Tibial artery (tissue), 4 donors: ENCODE results near the gene ITGA7.

ENCODE experiments used
- DNase-seq, 2 donors: peaks; one replicate each; pipeline ENCODE4 v3.0.0-alpha.2; 2019
- H3K27ac ChIP-seq, 2 donors: fragments of 200-600 bp; sonication (generic) in 1 of 2; 1 replicate in 1 of 2; 2 replicates in 1 of 2; pipeline ENCODE4 v1.5.1; 2018 to 2019; ENCODE audit warnings: mild to moderate bottlenecking in 1 of 2
- H3K27me3 ChIP-seq, 2 donors: fragments of 200-600 bp; sonication (generic) in 1 of 2; one replicate each; pipeline versions ENCODE4 v1.5.1 to v1.6.0; 2016 to 2019
- H3K36me3 ChIP-seq, 3 donors: fragments of 200-600 bp; sonication (generic) in 2 of 3; one replicate each; pipeline ENCODE4 v1.5.1; 2016 to 2019; ENCODE audit warnings: mild to moderate bottlenecking in 2 of 3
- H3K4me1 ChIP-seq, 4 donors: fragments of 200-600 bp; sonication (generic) in 2 of 4; 1 replicate in 3 of 4; 2 replicates in 1 of 4; pipeline ENCODE4 v1.5.1; 2016 to 2019
- H3K4me3 ChIP-seq, 2 donors: fragments of 200-600 bp; sonication (generic) in 1 of 2; 1 replicate in 1 of 2; 2 replicates in 1 of 2; pipeline ENCODE4 v1.5.1; 2018 to 2019; ENCODE audit warnings: mild to moderate bottlenecking in 2 of 2
- H3K9me3 ChIP-seq, 3 donors: fragments of 200-600 bp; sonication (generic) in 1 of 3; one replicate each; pipeline ENCODE4 v1.5.1; 2016 to 2019
- CTCF ChIP-seq, 2 experiments: fragments of 200-600 bp in 1 of 2; fragments of 450-650 bp in 1 of 2; IDR thresholded peaks; one replicate each; pipeline ENCODE4 v1.5.1; 2017 to 2019; ENCODE audit warnings: antibody characterized with exemption in 2 of 2, mild to moderate bottlenecking in 1 of 2, moderate library complexity in 1 of 2
- intact Hi-C: fragments of 100-400 bp; cut with DNase I; formaldehyde crosslinking; loops from one replicate; pipeline ENCODE4 v1.15.0; 2023; ENCODE audit warnings: low total_unique reads

Gene ITGA7

DNA sequence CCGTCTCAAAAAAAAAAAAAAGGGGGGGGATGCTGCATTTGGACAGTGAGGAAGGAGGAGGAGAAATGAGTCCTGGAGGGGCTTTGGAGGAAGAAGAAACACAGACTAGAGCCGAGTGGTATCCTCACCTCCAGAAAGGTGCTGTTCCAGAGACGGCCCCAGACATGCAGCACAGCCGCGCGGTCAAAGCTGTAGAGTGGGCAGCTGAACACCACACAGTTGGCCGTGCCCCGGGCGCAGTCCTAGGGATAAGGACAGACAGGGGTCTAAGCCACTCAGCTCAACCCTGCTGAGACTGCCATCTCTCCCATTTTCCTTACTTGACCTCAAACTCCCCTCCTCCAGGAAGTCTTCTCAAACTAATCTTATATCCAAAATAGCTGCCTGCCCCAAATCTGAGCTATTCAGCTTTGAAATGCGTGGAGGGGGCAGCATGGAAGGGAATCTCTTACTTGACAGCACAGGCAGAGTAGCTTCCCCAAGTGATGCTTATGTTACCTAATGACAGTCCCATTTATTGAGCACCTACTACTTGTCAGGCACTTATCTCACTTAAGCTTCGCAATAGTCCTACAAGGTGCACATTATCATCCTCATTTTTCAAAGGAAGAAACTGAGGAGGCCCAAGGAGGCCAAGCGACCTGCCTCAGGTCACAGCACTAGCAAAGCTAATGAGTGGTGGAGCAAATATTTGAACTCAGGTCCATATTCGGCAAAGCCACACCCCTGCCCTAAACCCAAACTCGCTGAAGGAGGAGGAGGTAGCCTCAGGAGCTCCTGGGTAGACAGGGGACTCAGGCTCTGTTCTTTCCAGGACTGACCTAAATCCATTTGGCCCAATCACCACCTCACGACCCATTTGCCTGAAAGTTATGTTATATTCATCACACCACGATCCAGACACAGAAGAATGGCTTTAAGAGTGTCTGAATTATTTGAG, 18.7 kb downstream of the ITGA7 start:
- no peaks in the 10 kb centered on the region for H3K4me1 ChIP-seq
- no peaks in the 10 kb centered on the region for H3K27me3 ChIP-seq
- no peaks in the 10 kb centered on the region for H3K9me3 ChIP-seq
- H3K4me3 ChIP-seq, result no peak overlapping the region
- no peak for TF ChIP-seq CTCF (IDR thresholded peaks at IDR 0.05)
- peaks cover 65 to 79% (median 77%) of the 10 kb centered on the region in 3 donors for H3K36me3 ChIP-seq
- H3K27ac ChIP-seq, result no peak overlapping the region
- intact Hi-C loops, result no loop called here
- DNase-seq, result peak in 1 of 2 donors; percentile 51

DNA sequence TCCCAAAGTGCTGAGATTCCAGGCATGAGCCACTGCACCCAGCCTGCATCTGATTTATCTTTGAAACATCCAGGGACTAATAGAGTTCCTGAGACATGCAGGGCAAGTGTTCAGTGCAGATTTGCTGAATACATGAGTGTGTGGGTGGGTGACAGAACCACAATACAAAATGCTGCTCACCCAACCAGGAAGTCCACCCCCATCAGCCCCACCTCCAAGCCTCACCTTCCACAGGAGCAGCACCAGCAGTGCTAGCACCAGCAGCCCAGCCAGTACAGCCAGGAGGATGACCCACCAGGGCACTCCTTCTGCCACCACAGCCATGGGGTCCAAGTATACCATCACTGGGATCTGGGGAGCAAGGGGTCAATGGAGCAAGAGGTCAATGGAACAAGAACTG, 20.0 kb downstream of the ITGA7 start:
- intact Hi-C loops, result no loop called here
- H3K4me3 ChIP-seq, result no peak overlapping the region
- no peak for TF ChIP-seq CTCF (IDR thresholded peaks at IDR 0.05)
- no peaks in the 10 kb centered on the region for H3K27me3 ChIP-seq
- peaks cover 55 to 66% (median 64%) of the 10 kb centered on the region in 3 donors for H3K36me3 ChIP-seq
- no peaks in the 10 kb centered on the region for H3K9me3 ChIP-seq
- H3K27ac ChIP-seq, result no peak overlapping the region
- H3K4me1 ChIP-seq, result no peaks in the 10 kb centered on the region
- DNase-seq, result peak in 1 of 2 donors; percentile 41

- peaks cover 0 to 9% (median 6%) of the 10 kb centered on the region in 4 donors for H3K4me1 ChIP-seq
- H3K36me3 ChIP-seq, result peaks cover 42 to 54% (median 52%) of the 10 kb centered on the region in 3 donors
- intact Hi-C loops, result no loop called here
- H3K9me3 ChIP-seq, result no peaks in the 10 kb centered on the region
- no peak for TF ChIP-seq CTCF (IDR thresholded peaks at IDR 0.05)
- H3K27ac ChIP-seq, result no peak overlapping the region
- no peak overlapping the region for H3K4me3 ChIP-seq
- no peaks in the 10 kb centered on the region for H3K27me3 ChIP-seq
- peak in 1 of 2 donors; percentile 23 for DNase-seq
Observed at GRCh38 chr12:55686366-55687010, 21.2 kb downstream of the ITGA7 start.

- no peak overlapping the region for H3K27ac ChIP-seq
- H3K36me3 ChIP-seq, result peaks cover 37 to 51% (median 47%) of the 10 kb centered on the region in 3 donors
- no peak overlapping the region for H3K4me3 ChIP-seq
- intact Hi-C loops, result no loop called here
- DNase-seq, result peak in 1 of 2 donors; percentile 46
- no peaks in the 10 kb centered on the region for H3K27me3 ChIP-seq
- no peaks in the 10 kb centered on the region for H3K9me3 ChIP-seq
- peaks cover 0 to 15% (median 11%) of the 10 kb centered on the region in 4 donors for H3K4me1 ChIP-seq
- no peak for TF ChIP-seq CTCF (IDR thresholded peaks at IDR 0.05)
Observed at GRCh38 chr12:55685671-55686070, 22.0 kb downstream of the ITGA7 start.

- peak in 1 of 2 donors; percentile 51 for DNase-seq
- H3K27ac ChIP-seq, result no peak overlapping the region
- intact Hi-C loops, result loop anchor here (5.0 kb wide), 2 partner anchors 37 to 52 kb away; partner anchors contain the start of gene RDH5
Observed at GRCh38 chr12:55684761-55685370, 22.8 kb downstream of the ITGA7 start.

More at GRCh38 chr12:55684761-55685370, 22.8 kb downstream of the ITGA7 start:
- H3K36me3 ChIP-seq, result peaks cover 37 to 51% (median 47%) of the 10 kb centered on the region in 3 donors
- H3K9me3 ChIP-seq, result no peaks in the 10 kb centered on the region
- no peaks in the 10 kb centered on the region for H3K27me3 ChIP-seq
- TF ChIP-seq CTCF (IDR thresholded peaks at IDR 0.05), result no peak
- H3K4me1 ChIP-seq, result peaks cover 0 to 15% (median 11%) of the 10 kb centered on the region in 4 donors
- no peak overlapping the region for H3K4me3 ChIP-seq
